GM12892 (cell line): ENCODE results near the gene CACNA1C.

ENCODE experiments used
- POLR2A ChIP-seq: IDR thresholded peaks from 2 replicates; pipeline ENCODE4 v1.6.1; 2011; ENCODE audit warnings: low read depth, low read length, control low read depth
- POLR2AphosphoS5 ChIP-seq: IDR thresholded peaks from 2 replicates; pipeline ENCODE4 v1.6.1; 2011; ENCODE audit warnings: low read depth, low read length, control low read depth

DNA sequence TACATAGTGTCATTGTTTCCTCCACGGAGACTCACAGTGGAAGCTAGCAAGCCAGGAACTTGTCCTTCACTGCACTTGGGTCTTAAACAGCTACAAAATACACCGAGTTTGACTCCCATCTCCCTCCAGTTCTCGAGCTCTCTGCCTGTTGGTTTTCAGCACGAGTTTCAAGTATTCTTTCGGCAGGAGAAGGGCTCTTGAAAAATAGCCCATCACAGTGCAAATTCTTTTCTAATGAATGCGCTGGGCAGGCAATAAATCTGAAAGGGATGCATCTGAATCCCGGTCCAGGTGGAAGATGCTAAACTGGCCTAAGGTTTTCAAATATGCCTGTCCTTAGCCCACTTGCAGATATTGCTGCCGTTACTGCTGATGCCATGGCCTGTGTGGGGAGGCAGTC, 173.9 kb downstream of the CACNA1C start:
- TF ChIP-seq POLR2A (no peak), POLR2AphosphoS5 (no peak)
